ENCODE measurements around the gene PERM1.

The PERM1 gene

DNA sequence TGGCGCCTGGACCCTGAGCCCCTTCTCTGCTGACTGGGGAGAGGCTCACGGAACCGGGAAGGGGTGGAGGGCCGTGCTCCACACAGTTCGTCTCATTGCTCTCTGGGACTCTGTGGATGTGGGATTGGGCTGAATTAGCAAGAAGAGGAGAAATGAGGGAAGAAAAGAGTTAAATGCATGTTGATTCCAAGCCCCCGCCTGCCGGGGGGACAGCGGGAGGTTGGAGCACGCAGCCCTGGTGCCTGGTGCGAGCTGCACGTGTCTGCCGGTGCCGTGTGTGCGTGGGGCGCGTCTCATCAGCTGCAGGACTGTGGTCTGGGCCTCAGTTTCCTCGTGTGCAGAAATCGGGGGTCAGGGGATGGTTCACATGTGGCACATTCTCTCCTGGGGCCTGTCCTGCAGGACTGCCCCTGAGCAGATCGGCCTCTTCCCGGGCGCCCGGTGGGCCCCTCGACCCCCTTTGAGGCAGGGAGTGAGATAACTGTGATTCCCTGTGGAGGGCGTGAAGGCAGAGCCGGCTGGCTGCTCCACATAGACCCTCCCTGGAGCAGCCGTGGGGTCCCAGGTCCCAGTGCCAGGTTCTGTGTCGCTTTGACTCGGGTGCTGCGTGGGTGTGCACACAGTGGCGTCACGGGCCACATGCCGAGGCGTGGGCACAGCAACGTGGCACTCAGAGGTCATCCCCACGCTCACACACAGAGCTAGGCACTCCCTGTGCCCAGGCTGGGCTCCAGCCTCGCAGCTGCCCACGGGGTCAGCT, 46.7 kb downstream of the PERM1 start:
- no peaks in the 10 kb centered on the region for H3K9me2 ChIP-seq (ENCODE audit: low read depth, low read length)
- peaks cover 22% of the 10 kb centered on the region; the same call in 1 of the 2 replicates for H3K27me3 ChIP-seq (ENCODE audit: insufficient read depth, low read length)
- no peaks in the 10 kb centered on the region for H3F3A ChIP-seq (ENCODE audit: insufficient read depth, low read length)
- H2AFZ ChIP-seq (ENCODE audit: low read length), result no peak overlapping the region
- H3K9me3 ChIP-seq (ENCODE audit: low read length), result no peaks in the 10 kb centered on the region
- no peak overlapping the region for H3K27ac ChIP-seq (ENCODE audit: low read depth, low read length, poor library complexity, severe bottlenecking)
- no peak overlapping the region for H3K4me3 ChIP-seq (ENCODE audit: low read depth, low read length, poor library complexity, severe bottlenecking)
- no peak overlapping the region for H3K4me2 ChIP-seq (ENCODE audit: low read length)
- no peak overlapping the region for H3K9ac ChIP-seq (ENCODE audit: low read length)
- H3K4me1 ChIP-seq (ENCODE audit: insufficient read depth, low read length, severe bottlenecking), result peaks cover 3% of the 10 kb centered on the region
- no peaks in the 10 kb centered on the region for H3K36me3 ChIP-seq (ENCODE audit: insufficient read depth, low read length)
- no peak for TF ChIP-seq EZH2 (IDR thresholded peaks at IDR 0.05; ENCODE audit: borderline replicate concordance, low read length)
- TF ChIP-seq, protein P1, sequence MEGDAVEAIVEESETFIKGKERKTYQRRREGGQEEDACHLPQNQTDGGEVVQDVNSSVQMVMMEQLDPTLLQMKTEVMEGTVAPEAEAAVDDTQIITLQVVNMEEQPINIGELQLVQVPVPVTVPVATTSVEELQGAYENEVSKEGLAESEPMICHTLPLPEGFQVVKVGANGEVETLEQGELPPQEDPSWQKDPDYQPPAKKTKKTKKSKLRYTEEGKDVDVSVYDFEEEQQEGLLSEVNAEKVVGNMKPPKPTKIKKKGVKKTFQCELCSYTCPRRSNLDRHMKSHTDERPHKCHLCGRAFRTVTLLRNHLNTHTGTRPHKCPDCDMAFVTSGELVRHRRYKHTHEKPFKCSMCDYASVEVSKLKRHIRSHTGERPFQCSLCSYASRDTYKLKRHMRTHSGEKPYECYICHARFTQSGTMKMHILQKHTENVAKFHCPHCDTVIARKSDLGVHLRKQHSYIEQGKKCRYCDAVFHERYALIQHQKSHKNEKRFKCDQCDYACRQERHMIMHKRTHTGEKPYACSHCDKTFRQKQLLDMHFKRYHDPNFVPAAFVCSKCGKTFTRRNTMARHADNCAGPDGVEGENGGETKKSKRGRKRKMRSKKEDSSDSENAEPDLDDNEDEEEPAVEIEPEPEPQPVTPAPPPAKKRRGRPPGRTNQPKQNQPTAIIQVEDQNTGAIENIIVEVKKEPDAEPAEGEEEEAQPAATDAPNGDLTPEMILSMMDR (IDR thresholded peaks at IDR 0.05; ENCODE audit: low read length), result no peak
- no peaks in the 10 kb centered on the region for H4K20me1 ChIP-seq (ENCODE audit: insufficient read depth, low read length)
- no peaks in the 10 kb centered on the region for H3K79me2 ChIP-seq (ENCODE audit: insufficient read depth, low read length)

DNA sequence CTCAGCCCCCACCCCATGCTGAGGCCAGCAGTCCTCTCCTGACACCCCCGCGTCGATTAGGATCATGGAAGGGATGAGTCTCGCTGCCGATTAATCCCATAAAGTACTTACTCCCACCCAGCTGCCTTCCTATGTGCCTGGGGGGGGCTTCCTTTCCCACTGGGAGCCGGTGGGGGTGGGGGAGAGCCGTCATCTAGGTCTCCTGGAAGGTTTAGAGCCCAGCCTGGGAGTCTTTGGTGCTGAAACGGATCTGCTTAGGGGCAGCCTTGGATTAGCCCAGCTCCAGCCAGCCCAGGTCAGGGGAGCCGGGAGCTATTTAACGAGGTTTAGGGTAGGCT, 48.3 kb downstream of the PERM1 start:
- Histone ChIP-seq H2AFZ (ENCODE audit: low read length) (no peak overlapping the region), H3K36me3 (ENCODE audit: insufficient read depth, low read length) (no peaks in the 10 kb centered on the region), H3K4me3 (ENCODE audit: low read depth, low read length, poor library complexity, severe bottlenecking) (no peak overlapping the region), H3K9me2 (ENCODE audit: low read depth, low read length) (no peaks in the 10 kb centered on the region), H3K4me2 (ENCODE audit: low read length) (no peak overlapping the region), H3K9ac (ENCODE audit: low read length) (no peak overlapping the region), H3K27ac (ENCODE audit: low read depth, low read length, poor library complexity, severe bottlenecking) (no peak overlapping the region), H3K9me3 (ENCODE audit: low read length) (no peaks in the 10 kb centered on the region), H3K27me3 (ENCODE audit: insufficient read depth, low read length) (peaks cover 14% of the 10 kb centered on the region; the same call in 1 of the 2 replicates), H4K20me1 (ENCODE audit: insufficient read depth, low read length) (no peaks in the 10 kb centered on the region), H3F3A (ENCODE audit: insufficient read depth, low read length) (no peaks in the 10 kb centered on the region), H3K79me2 (ENCODE audit: insufficient read depth, low read length) (no peaks in the 10 kb centered on the region), H3K4me1 (ENCODE audit: insufficient read depth, low read length, severe bottlenecking) (no peaks in the 10 kb centered on the region)
- no peak for TF ChIP-seq EZH2 (IDR thresholded peaks at IDR 0.05; ENCODE audit: borderline replicate concordance, low read length)
- TF ChIP-seq, protein P1 (IDR thresholded peaks at IDR 0.05; ENCODE audit: low read length), result no peak

DNA sequence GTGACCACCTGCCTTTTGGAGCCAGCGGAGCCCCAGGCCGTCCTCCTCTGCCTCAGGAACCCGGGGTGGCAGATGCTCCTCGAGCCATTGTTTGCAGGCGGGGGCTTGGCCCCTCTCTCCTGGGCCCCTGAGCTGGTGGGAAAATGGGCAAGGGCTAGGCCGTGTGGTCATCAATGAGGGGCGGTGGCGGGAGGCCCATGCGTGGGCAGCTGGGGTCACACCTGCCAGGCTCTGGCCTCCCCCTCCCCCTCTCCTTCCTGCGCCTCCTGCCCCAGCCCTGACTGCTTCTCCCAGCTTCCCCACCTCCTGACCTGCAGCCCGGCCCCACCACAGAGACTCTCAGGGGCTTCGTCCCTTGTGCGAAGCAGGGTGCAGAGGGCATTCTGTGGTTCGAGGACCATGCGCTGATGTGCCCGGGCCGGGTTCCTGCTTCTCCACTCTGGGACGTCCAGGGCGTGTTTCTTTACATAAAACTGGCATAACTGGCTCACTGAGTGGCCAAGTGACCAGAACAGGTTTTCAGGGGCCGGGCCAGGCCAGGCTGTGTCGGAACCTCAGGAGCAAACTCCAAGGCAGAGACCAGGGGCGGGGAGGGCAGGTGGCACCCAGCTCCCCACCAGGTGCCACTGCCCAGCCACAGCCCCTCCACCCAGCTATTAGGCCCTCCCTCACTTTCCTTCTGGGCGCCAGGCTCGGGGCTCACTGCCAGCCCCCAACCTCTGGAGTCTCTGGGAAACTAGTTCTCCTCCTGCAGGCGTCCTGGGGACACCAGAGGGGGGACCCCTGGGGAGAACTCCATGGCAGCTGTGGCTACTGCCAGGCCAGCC, 48.9 kb downstream of the PERM1 start:
- Histone ChIP-seq H2AFZ (ENCODE audit: low read length) (no peak overlapping the region), H3K4me2 (ENCODE audit: low read length) (no peak overlapping the region), H3K36me3 (ENCODE audit: insufficient read depth, low read length) (no peaks in the 10 kb centered on the region), H3K9ac (ENCODE audit: low read length) (no peak overlapping the region), H3K79me2 (ENCODE audit: insufficient read depth, low read length) (no peaks in the 10 kb centered on the region), H3F3A (ENCODE audit: insufficient read depth, low read length) (no peaks in the 10 kb centered on the region), H3K9me3 (ENCODE audit: low read length) (no peaks in the 10 kb centered on the region), H3K27me3 (ENCODE audit: insufficient read depth, low read length) (peaks cover 9% of the 10 kb centered on the region; the same call in 1 of the 2 replicates), H3K9me2 (ENCODE audit: low read depth, low read length) (no peaks in the 10 kb centered on the region), H3K4me3 (ENCODE audit: low read depth, low read length, poor library complexity, severe bottlenecking) (no peak overlapping the region), H3K27ac (ENCODE audit: low read depth, low read length, poor library complexity, severe bottlenecking) (no peak overlapping the region), H4K20me1 (ENCODE audit: insufficient read depth, low read length) (no peaks in the 10 kb centered on the region), H3K4me1 (ENCODE audit: insufficient read depth, low read length, severe bottlenecking) (no peaks in the 10 kb centered on the region)
- TF ChIP-seq, protein P1 (IDR thresholded peaks at IDR 0.05; ENCODE audit: low read length), result no peak
- TF ChIP-seq EZH2 (IDR thresholded peaks at IDR 0.05; ENCODE audit: borderline replicate concordance, low read length), result no peak

Data from OCI-LY1 (cell line).